Measurements from ENCODE around the gene PAPPA.

Gene PAPPA

DNA sequence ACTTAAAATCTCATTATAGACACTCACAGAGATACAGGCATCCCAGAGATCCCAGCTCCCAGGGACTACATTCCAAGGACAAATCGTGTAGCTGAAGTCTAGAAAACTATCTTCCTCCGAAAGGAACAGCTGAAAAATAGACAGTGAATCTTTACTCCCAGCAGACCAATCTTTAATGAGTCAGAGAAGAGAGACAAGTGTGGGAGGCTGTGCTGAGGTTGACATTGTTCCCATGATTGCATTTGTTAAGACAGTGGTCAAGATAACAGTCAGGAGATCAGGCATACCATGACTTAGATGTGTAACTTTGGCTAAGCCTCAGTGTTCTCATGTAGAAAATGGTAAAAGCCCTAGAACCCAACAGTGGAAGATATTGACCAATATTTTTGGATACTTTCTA is 120.7 kb downstream of the PAPPA start:
- no peak for DNase-seq (ENCODE audit: low read depth in 2 of 3, low spot score in 2 of 3)

DNA sequence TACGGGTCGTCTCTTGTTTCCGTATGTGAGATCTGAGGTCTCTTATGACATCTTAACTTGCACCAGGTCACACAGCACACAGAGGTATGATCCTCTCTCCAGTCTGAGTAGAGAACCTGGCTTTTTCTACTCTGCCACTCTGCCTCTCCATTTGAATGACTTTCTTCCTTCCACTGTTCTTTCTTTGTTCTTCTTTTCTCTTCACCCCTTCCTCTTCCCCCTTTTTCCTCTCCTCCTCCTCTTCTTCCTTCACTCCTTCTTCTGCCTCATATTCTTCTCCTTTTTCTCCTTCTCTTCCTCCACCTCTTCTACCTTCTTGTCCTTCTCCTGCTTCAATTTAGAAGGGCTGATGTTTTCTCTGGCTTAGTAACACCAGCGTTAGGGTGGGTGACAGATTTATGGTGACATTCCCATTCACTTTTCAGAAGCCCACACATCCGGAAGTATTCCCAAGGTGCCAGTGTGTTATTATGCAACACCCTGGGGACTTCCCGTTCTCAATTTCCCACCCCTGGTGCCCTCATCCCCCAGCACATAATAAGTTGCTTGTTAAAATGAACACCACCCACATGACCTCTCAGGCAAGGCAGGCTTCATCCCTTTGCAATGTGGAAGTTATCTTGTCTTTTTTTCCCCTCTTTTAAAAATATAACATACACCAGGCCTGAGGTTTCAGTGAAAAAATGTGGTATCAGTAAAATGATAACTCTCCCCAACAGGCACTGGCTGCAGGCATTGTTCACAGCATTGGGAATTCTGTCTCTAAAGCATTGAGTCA is 122.0 kb downstream of the PAPPA start:
- no peak for DNase-seq (ENCODE audit: low read depth in 2 of 3, low spot score in 2 of 3)

DNA sequence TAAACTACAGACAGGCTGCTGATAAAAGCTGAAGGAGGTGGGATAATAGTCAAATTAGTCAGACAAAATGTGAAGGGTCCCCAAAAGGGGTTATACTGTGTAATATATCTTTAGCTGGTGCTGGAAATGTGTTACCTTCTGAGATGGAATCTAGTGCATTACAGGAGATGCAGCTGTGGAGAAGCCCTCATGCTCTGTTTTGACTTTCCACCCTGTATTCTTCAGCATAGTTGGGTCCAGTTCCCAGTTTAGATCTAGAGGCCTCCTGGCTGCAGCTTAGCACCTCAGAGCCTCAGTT is 122.6 kb downstream of the PAPPA start:
- DNase-seq (ENCODE audit: low read depth in 2 of 3, low spot score in 2 of 3), result no peak

DNA sequence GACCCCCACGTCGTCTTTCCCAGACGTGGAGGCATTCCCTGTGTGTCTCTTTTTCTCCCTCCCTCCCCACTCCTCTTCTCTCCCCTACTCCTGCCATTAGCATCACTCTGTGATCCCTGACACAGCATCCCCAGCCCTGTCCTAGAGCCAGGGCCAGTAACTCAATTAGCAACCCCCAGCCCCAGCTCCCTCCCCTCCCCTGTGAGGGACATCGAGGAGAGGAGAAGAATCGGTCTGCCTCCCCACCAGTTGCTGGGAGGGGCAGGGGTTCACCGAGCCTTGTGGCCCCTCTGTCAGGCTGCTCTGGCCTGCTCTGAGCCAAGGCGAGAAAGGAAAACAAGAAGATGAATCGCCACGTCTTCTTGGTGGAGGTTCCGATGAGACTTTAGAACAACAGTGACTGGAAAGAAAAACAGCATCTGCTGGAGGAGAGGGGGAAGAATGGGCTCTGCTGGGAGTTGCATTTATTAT is 123.1 kb downstream of the PAPPA start:
- no peak for DNase-seq (ENCODE audit: low read depth in 2 of 3, low spot score in 2 of 3)

DNA sequence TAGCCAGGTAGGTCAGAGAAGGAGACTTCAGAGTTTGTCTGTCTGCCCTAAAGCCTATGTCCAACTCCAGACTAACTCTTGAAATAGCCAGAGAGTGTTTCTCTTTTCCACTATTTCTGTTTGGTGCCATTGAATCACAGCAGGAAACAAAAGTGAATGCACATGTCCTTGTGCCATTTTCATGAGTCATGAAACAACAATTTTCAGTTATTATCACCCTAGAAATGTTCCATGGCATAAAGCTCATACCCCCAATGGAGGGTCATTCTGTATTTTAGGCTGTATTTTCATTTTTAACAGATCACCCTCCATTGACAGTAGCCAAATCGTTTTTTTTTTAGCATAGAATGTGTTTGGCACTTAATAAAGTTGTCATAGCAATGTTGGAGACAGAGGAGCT is 124.7 kb downstream of the PAPPA start:
- DNase-seq (ENCODE audit: low read depth in 2 of 3, low spot score in 2 of 3), result no peak

DNA sequence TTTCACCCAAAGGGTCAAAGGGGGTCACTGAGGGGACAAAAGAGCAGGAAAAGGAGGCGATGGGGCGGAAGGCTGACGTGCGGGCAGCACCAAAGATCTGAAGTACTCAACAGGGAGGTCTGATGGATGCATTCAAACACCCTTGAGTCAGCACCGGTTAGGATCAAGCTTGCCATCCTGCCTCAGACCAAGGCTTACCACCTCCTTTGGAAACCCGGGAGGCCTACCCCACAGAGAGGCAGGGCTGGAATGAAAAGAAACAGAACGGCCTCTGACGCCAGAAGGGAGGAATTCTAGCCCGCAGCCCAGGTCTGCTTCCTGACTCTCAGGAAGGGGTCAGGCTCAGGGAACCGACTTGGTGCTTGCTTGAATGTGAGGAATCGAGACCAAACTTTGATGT is 125.6 kb downstream of the PAPPA start:
- DNase-seq (ENCODE audit: low read depth in 2 of 3, low spot score in 2 of 3), result no peak

DNA sequence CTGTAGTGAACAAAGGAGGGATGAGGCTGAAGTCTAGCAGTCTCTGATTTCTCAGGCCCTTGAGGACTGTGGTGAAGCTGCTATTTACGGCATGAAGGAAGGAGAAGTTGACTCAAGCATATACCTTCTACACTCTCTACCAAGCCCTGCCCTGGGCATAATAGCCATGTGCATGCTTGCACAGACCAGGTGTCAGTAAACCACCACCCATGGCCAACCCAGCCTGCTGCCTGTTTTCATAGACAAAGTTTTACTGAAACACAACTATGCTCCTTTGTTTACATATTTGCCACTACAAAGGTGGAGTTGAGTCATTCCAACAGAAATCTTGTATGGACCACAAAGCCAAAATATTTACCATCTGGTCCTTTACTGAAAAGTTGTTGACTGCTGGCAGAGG is 126.9 kb downstream of the PAPPA start:
- no peak for DNase-seq (ENCODE audit: low read depth in 2 of 3, low spot score in 2 of 3)

DNA sequence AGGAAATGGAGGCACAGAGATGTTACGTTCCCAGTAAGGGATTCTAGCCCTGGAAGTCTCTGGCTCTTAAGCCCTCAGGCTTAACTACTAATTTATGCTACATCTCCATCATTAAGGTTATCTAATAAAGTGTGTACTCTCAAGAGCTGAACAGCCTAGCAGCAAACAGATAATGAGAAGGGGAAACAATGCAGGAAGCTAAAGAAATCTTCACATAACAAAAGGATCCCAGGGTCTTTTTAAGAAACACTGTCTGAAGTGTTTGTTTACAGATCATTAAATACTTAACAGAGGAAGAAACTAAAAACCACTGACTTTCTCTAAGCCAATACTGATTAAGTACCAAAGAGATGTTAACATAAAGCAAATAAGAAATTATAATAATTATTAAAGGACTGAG is 129.0 kb downstream of the PAPPA start:
- DNase-seq (ENCODE audit: low read depth in 2 of 3, low spot score in 2 of 3), result no peak

DNA sequence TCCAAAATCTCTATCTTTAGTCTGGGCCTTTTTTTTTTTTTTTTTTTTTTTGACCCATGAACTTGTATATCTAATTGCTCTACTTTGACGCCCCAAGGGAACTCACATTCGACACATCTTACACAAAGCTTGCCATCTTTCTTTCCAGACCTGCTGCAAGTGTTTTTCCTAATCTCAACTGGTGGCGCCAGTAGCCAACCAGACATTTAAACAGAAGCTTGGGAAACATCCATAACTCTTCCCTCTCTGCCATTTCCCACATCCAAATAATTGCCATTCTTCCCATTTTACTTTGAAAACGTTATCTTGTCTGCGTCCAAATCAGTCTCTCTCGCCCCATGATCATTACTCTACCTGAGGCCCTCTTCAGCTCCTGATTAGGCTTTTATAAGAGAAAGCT is 130.9 kb downstream of the PAPPA start:
- no peak for DNase-seq (ENCODE audit: low read depth in 2 of 3, low spot score in 2 of 3)

DNA sequence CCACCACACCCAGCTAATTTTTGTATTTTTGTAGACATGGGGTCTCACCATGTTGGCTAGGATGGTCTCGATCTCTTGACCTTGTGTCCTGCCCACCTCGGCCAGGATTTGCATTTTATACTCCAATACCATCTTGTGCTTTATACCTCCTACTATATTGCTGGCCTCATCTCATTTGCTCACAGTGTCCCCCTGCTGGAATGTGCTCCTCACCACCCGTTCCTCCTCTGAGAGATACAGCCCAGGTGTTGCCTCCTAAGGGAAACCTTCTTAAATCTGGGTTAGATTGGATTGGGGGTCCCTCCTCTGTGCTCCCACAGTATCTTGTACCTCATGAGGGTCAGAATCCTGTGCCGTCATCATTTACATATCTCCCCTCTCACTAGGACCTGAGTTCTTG is 131.7 kb downstream of the PAPPA start:
- DNase-seq (ENCODE audit: low read depth in 2 of 3, low spot score in 2 of 3), result no peak

DNA sequence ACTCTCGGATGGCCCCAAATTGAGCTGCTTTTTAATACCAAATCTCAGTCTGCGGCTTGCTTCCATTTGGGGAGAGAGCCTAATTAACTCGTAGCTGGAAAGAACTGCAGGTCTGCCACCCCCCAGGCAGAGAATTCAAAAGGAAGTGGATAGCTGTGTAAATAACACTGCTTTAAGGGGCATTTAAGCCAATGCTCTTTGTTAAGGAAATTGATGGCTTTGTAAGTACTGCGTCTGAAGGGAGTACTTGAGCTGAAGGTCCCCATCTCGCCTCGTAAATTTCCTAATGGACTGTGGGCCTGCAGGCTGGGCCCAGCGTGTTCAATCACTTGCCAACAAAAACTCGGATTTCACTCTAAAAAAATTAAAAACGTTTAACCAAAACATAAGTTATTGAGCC is 132.7 kb downstream of the PAPPA start:
- DNase-seq (ENCODE audit: low read depth in 2 of 3, low spot score in 2 of 3), result no peak

DNA sequence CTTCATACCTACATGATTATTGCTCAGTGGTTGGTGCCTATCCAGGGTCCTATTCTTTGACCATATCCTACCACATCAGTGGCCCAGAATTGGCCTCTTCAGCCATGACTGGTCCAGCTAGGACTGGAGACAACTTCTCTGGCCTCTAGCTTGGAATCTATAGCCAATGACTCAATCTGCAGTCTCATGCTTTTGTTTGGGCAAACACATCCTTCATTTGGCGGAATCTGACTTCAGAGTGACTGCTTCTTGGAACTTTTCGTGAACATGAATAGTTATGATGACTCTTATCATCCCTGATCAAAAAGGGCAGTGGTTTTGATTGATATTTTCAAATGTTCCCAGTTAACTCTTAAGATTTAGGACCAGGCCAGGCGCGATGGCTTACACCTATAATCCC is 134.1 kb downstream of the PAPPA start:
- no peak for DNase-seq (ENCODE audit: low read depth in 2 of 3, low spot score in 2 of 3)

DNA sequence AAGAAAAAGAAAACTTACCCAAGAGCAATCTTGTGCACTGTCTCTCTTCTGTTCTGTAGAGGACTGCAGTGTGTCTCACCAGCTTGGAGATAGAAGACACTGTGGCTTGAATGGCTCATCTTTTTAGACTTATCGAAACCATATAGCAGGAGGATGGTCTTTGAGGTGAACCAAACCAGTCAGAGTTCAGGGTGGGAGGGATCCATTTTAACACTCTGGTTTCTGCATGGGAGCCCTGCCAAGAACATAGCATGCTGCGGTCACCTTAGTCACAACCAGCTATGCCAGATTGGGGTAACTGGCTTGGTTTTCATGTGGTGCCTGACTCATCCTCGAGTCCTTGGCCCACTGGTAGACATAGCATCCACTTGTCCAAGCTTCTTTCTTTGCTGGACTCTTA is 135.1 kb downstream of the PAPPA start:
- DNase-seq (ENCODE audit: low read depth in 2 of 3, low spot score in 2 of 3), result no peak

DNA sequence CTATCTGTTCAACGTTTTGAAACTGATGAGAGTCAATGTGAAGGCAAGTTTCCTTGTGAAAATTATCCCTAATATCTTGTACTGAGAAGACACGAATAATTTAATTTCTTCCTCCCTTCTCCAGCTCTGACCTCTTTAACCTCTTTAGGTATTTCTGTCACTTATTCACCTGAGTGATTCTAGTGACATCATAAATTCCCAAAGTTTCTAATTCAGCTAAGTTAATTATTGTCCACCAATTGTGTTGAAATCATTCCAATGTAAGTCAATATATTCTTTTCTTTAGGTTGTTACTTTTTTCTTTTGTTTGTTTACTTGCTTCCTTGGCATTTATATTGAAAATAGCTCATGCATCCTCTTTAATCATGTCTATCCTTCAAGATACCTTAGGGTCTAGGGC is 143.8 kb downstream of the PAPPA start:
- no peak for DNase-seq (ENCODE audit: low read depth in 2 of 3, low spot score in 2 of 3)

DNA sequence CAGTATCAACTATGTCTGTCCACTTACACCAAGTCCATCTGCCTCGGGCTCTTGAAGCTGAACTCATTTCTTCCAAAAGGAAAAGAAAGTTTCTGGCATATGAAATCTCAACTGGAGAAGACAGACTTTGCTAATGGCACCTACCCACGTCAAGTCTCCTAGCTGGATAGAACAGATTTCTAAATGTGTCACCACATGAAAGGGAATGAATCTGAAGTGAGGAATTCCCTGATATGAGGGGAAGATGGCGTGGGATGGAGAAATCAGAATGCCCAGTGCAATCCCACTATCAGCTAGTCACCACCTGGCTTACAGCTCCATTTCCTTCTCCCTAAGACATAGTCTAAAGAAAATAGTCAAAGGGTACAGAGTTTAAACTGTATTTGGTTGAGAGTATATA is 144.7 kb downstream of the PAPPA start:
- DNase-seq (ENCODE audit: low read depth in 2 of 3, low spot score in 2 of 3), result no peak

DNA sequence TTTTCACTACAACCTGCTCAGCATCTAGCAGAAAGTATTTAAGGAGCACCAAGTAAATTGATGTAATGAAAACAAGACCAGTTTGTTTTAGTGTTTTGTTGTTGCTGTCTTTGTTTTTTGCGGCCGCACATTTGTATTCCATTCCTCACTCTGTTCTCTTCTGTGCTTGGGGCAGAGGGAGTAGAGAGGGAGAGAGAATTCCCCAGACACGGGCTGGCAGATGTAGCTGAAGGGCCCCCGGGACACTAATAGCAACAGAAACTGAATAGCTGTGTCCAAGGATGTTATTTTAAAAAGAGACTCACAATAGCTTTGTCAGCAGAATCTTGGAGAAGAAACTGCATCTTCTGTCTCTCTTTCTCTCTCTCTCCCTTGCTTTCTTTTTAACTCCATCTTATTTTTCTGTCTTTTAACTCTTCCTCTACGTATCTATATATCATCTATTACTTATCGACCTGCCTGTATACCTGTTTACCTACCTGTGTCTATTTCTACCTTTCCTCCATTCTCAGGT is 145.3 kb downstream of the PAPPA start:
- no peak for DNase-seq (ENCODE audit: low read depth in 2 of 3, low spot score in 2 of 3)

DNA sequence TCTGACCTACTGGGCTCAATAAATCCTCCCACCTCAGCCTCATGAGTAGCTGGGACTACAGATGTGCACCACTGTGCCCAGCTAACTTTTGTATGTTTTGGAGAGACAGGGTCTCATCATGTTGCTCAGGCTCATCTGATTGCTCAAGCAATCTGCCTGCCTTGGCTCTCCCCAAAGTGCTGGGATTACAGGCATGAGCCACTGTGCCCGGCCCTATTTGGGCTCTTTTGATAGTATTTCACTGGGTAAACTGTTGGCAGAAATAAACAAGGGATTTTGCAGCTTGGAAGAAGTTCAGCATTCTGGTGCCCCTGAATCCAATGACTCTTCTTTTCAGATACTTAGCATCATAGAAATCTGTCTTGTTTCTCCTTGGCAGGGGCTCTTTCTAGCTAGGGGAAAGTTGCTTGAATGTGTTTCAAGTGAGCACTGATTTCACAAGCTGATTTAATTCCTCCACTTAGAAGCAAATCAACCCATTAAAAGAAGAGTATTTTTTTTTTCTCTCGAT is 146.8 kb downstream of the PAPPA start:
- DNase-seq (ENCODE audit: low read depth in 2 of 3, low spot score in 2 of 3), result no peak

DNA sequence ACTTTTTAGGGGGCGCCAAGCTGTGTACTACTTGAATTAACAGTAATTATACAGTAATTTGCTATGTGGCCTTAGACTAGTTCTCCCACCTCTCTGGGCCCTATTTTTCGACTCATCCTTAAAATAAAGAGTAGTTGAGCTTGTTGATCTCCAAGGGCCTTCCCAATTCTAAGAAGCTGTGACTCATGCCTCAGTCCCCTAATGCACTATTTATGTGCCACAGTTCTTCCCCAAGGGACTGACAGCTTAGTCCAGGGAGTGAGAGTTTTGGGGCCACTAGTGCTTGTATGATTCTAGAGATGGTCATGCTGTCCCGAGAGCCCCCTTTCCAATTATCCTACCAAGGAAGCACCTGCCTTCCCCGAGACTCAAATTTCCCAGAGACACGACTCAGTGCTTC is 149.7 kb downstream of the PAPPA start:
- no peak for DNase-seq (ENCODE audit: low read depth in 2 of 3, low spot score in 2 of 3)

DNA sequence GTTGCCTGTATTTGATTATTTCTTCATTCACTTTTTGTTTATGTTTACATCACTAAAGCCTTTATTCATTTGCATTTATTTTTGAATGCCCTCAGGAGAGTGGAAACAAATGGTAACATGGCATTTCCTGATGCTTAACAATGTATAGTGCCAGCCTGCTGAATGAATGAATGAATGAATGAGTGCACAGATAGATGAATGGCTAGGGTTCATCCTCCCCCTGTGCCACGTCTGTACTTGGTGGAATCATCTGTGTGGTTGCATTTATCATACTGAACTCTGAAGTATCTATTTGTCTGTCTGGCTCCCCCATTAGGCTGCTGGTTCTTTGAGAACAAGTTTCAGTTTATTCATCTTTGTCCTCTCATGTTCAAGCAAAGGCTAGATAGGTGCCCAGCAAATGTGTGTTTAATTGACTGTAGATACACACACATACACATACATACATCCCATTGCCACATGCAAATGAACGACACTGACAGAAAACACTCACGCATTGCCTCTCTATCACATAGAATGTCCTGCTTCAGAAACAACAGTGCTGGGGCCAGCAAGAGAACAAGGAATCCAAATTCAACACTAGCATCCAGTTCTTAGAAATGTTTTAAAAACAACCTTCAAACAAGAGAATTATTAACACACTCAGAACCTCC is 150.4 kb downstream of the PAPPA start:
- no peak for DNase-seq (ENCODE audit: low read depth in 2 of 3, low spot score in 2 of 3)

DNA sequence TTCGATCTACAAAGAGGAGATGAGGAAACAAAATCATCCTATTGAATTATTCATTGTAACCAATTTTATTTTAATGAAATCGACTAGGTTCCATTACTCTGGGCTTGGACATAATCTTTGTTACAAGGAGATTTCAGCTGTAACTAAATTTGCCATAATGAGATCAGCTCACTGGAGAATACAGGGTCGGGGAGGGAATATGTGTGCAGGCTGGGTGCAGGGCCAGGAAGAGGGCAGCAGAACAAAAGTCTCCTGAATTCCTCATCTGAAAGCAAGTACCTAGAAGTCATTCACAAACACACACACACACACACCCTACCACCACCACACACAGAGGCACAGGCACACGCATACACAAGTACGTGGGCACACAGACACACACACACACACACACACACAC is 151.2 kb downstream of the PAPPA start:
- DNase-seq (ENCODE audit: low read depth in 2 of 3, low spot score in 2 of 3), result no peak

DNA sequence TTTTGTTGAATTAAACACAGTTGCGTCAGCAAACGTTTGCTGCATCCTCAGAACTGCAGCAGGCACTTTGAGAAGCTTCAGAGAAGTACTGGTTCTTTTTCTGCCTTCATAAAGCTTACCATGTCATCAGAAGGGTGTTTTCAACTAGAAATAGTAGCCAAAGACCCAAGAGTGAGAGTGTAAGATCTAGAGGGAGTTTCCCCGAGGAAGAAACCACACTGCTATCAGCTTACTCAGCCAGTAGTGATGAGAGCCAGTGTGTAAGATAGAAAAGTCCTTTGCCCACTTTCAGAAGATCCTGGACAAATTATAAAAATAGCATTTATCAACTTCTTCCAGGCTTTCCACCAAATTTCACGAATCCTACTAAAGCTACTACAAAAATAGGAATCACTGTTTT is 154.5 kb downstream of the PAPPA start:
- DNase-seq (ENCODE audit: low read depth in 2 of 3, low spot score in 2 of 3), result no peak

DNA sequence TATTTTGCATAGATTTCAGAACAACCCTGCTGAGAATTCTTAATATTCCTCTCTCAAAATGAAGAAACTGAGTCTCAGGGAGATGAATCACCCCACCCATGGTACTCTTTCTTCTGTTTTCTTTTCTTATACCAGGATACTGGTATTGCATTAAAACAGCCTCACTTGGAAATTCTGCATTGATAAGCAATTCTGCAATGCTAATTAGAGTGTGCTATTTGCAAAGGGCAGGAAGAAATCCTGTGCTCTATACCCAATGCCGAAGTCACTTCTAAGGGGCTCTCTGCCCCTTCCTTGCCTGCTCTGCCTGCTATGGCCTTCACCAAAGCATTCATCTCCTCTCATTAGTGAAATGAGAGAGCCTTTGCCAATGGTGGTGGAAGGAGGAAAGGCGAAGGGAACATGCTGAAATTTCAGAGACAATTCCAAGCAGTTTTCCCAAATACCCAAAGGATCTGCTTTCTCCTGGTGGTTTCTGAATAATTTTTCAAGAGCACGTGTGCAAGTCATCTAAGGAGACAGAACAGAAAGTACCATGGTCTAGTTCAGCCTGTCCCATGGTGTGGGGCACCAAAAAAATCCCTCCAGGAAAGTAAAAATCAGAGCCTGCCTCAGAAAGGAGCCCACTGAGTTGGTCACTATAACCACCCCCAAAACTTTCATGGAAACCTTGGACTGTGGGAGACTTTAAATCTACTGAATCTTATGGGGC is 156.5 kb downstream of the PAPPA start:
- DNase-seq (ENCODE audit: low read depth in 2 of 3, low spot score in 2 of 3), result no peak

Measured in activated CD8-positive, alpha-beta memory T cell treated with anti-CD3 and anti-CD28 coated beads for 48 hours (primary cell).